GM23338 (cell line): ENCODE measurements around the gene EGF.

Experiments
- CREB1 ChIP-seq: fragments of 250-450 bp; sonication (Bioruptor Pico); IDR thresholded peaks from 2 replicates; pipeline ENCODE4 v1.5.0; 2020; ENCODE audit warnings: low read depth, mild to moderate bottlenecking, moderate library complexity
- EZH2 ChIP-seq: fragments of 200-600 bp; sonication (generic); IDR thresholded peaks from one replicate; pipeline ENCODE4 v1.8.0; 2017; ENCODE audit warnings: antibody characterized with exemption, mild to moderate bottlenecking, low read depth; ENCODE audit not compliant: unreplicated experiment
- EZH2phosphoT487 ChIP-seq: fragments of 200-600 bp; sonication (generic); IDR thresholded peaks from one replicate; pipeline ENCODE4 v1.8.1; 2018; ENCODE audit warnings: antibody characterized with exemption; ENCODE audit not compliant: unreplicated experiment
- JUNB ChIP-seq: IDR thresholded peaks from one replicate; pipeline ENCODE4 v1.6.1; 2016; ENCODE audit warnings: antibody characterized with exemption; ENCODE audit not compliant: unreplicated experiment
- POLR2AphosphoS5 ChIP-seq: IDR thresholded peaks from 2 replicates; pipeline ENCODE4 v1.6.1; 2016; ENCODE audit warnings: antibody characterized with exemption, low read depth
- STAT1 ChIP-seq: IDR thresholded peaks from one replicate; pipeline ENCODE4 v1.6.1; 2016; ENCODE audit warnings: antibody characterized with exemption; ENCODE audit not compliant: unreplicated experiment
- ZNF114 ChIP-seq: fragments of 250-450 bp; sonication (Bioruptor Pico); IDR thresholded peaks from 2 replicates; pipeline ENCODE4 v1.5.0; 2020; ENCODE audit warnings: mild to moderate bottlenecking, moderate library complexity
- ZNF331 ChIP-seq: fragments of 250-450 bp; sonication (Bioruptor Pico); IDR thresholded peaks from 2 replicates; pipeline ENCODE4 v1.5.0; 2020; ENCODE audit warnings: low read depth, mild to moderate bottlenecking, moderate library complexity
- TF ChIP-seq, protein P1 (sequence below), 2 experiments: fragments of 200-600 bp in 1 of 2; sonication (generic) in 1 of 2; conservative IDR thresholded peaks; 2 replicates each; pipeline versions ENCODE4 v1.5.1 to v1.6.1; 2016 to 2017; ENCODE audit warnings: antibody characterized with exemption in 2 of 2, low read depth in 2 of 2, mild to moderate bottlenecking in 2 of 2, moderate library complexity in 1 of 2
- TF ChIP-seq, protein P2 (sequence below): IDR thresholded peaks from one replicate; pipeline ENCODE4 v1.6.1; 2018; ENCODE audit warnings: antibody characterized with exemption; ENCODE audit not compliant: unreplicated experiment
- TF ChIP-seq, protein P3 (sequence below): IDR thresholded peaks from 2 replicates; pipeline ENCODE4 v1.6.1; 2016; ENCODE audit warnings: antibody characterized with exemption

DNA sequence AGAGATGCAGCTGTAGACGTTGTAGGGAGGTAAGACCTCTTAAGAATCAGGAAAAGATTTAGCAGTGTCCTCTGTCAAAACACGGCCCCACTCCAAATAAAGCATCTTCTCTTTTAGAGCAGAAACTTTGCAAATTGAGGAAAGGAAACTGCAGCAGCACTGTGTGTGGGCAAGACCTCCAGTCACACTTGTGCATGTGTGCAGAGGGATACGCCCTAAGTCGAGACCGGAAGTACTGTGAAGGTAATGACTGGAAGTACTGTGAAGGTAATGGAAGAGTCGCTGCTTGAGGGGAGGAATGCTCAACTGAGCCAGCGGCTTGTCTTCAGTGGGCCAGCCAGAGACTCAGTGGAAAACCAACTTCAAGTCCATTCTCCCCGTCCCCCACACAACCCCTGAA lies 46.5 kb downstream of the EGF start:
- TF ChIP-seq, protein P1, sequence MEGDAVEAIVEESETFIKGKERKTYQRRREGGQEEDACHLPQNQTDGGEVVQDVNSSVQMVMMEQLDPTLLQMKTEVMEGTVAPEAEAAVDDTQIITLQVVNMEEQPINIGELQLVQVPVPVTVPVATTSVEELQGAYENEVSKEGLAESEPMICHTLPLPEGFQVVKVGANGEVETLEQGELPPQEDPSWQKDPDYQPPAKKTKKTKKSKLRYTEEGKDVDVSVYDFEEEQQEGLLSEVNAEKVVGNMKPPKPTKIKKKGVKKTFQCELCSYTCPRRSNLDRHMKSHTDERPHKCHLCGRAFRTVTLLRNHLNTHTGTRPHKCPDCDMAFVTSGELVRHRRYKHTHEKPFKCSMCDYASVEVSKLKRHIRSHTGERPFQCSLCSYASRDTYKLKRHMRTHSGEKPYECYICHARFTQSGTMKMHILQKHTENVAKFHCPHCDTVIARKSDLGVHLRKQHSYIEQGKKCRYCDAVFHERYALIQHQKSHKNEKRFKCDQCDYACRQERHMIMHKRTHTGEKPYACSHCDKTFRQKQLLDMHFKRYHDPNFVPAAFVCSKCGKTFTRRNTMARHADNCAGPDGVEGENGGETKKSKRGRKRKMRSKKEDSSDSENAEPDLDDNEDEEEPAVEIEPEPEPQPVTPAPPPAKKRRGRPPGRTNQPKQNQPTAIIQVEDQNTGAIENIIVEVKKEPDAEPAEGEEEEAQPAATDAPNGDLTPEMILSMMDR (conservative IDR thresholded peaks at IDR 0.05; ENCODE audit: low read depth in 2 of 2): no peak
- TF ChIP-seq STAT1: no peak
- no peak for TF ChIP-seq EZH2
- TF ChIP-seq, protein P2, sequence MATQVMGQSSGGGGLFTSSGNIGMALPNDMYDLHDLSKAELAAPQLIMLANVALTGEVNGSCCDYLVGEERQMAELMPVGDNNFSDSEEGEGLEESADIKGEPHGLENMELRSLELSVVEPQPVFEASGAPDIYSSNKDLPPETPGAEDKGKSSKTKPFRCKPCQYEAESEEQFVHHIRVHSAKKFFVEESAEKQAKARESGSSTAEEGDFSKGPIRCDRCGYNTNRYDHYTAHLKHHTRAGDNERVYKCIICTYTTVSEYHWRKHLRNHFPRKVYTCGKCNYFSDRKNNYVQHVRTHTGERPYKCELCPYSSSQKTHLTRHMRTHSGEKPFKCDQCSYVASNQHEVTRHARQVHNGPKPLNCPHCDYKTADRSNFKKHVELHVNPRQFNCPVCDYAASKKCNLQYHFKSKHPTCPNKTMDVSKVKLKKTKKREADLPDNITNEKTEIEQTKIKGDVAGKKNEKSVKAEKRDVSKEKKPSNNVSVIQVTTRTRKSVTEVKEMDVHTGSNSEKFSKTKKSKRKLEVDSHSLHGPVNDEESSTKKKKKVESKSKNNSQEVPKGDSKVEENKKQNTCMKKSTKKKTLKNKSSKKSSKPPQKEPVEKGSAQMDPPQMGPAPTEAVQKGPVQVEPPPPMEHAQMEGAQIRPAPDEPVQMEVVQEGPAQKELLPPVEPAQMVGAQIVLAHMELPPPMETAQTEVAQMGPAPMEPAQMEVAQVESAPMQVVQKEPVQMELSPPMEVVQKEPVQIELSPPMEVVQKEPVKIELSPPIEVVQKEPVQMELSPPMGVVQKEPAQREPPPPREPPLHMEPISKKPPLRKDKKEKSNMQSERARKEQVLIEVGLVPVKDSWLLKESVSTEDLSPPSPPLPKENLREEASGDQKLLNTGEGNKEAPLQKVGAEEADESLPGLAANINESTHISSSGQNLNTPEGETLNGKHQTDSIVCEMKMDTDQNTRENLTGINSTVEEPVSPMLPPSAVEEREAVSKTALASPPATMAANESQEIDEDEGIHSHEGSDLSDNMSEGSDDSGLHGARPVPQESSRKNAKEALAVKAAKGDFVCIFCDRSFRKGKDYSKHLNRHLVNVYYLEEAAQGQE: no peak
- TF ChIP-seq EZH2phosphoT487: no peak
- no peak for TF ChIP-seq POLR2AphosphoS5
- TF ChIP-seq ZNF114 (CRISPR knock-in tag): no peak
- TF ChIP-seq, protein P3, sequence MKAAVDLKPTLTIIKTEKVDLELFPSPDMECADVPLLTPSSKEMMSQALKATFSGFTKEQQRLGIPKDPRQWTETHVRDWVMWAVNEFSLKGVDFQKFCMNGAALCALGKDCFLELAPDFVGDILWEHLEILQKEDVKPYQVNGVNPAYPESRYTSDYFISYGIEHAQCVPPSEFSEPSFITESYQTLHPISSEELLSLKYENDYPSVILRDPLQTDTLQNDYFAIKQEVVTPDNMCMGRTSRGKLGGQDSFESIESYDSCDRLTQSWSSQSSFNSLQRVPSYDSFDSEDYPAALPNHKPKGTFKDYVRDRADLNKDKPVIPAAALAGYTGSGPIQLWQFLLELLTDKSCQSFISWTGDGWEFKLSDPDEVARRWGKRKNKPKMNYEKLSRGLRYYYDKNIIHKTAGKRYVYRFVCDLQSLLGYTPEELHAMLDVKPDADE: no peak
- no peak for TF ChIP-seq CREB1
- no peak for TF ChIP-seq JUNB
- TF ChIP-seq ZNF331: no peak
